Measurements from ENCODE around the gene MED13L. TPM values are rescaled to one million over a fixed set of nuclear protein-coding genes. Genes with fewer than 3 reads are reported as not detected.

Gene MED13L
- polyA plus RNA-seq, 1 donor (not counting 4 experiments of a cell fraction or from before 2014, with no cell fraction given) = 31.7 TPM

GRCh38 chr12:116012757-116013156, 264.7 kb downstream of the MED13L start:
- H3K27me3 ChIP-seq (ENCODE audit: control insufficient read depth, extremely low read depth, insufficient read depth, low read length) = no peaks in the 10 kb centered on the region
- FAIRE-seq (no peak), DNase-seq (ENCODE audit: low read depth, low spot score) (no peak)
- no peak overlapping the region for H3K4me2 ChIP-seq (ENCODE audit: control insufficient read depth, extremely low read depth, insufficient read depth, low read depth, low read length)
- no peaks in the 10 kb centered on the region for H3K79me2 ChIP-seq (ENCODE audit: control insufficient read depth, insufficient read depth, low read length)
- H4K20me1 ChIP-seq (ENCODE audit: control insufficient read depth, extremely low read depth, insufficient read depth, low read length) = no peaks in the 10 kb centered on the region
- no peaks in the 10 kb centered on the region for H3K9me3 ChIP-seq (ENCODE audit: control insufficient read depth, low read depth, low read length)
- peaks cover 21 to 25% of the 10 kb centered on the region in 2 experiments for H3K36me3 ChIP-seq (ENCODE audit: control insufficient read depth in 2 of 2, extremely low read depth in 1 of 2, insufficient read depth in 2 of 2, low read length in 2 of 2)
- no peak overlapping the region for H3K4me3 ChIP-seq (ENCODE audit: control insufficient read depth in 2 of 3, extremely low read depth in 1 of 3, insufficient read depth in 2 of 3, low read depth in 1 of 3, low read length in 3 of 3)
- H3K27ac ChIP-seq (ENCODE audit: control insufficient read depth, insufficient read depth, low read length) = no peak overlapping the region
- TF ChIP-seq EZH2 (IDR thresholded peaks at IDR 0.05; ENCODE audit: low read length) = no peak
- TF ChIP-seq, protein P1, sequence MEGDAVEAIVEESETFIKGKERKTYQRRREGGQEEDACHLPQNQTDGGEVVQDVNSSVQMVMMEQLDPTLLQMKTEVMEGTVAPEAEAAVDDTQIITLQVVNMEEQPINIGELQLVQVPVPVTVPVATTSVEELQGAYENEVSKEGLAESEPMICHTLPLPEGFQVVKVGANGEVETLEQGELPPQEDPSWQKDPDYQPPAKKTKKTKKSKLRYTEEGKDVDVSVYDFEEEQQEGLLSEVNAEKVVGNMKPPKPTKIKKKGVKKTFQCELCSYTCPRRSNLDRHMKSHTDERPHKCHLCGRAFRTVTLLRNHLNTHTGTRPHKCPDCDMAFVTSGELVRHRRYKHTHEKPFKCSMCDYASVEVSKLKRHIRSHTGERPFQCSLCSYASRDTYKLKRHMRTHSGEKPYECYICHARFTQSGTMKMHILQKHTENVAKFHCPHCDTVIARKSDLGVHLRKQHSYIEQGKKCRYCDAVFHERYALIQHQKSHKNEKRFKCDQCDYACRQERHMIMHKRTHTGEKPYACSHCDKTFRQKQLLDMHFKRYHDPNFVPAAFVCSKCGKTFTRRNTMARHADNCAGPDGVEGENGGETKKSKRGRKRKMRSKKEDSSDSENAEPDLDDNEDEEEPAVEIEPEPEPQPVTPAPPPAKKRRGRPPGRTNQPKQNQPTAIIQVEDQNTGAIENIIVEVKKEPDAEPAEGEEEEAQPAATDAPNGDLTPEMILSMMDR (optimal IDR thresholded peaks at IDR 0.05 in 1 of 3, IDR thresholded peaks at IDR 0.05 in 1 of 3, conservative IDR thresholded peaks at IDR 0.05 in 1 of 3; ENCODE audit: extremely low read depth in 1 of 3, insufficient read depth in 2 of 3, low read length in 3 of 3) = no peak
- H3K4me1 ChIP-seq (ENCODE audit: control insufficient read depth, extremely low read depth, insufficient read depth, low read length) = no peaks in the 10 kb centered on the region
- no peaks in the 10 kb centered on the region for H3K9me1 ChIP-seq (ENCODE audit: control insufficient read depth, extremely low read depth, insufficient read depth, low read length)
- no peak overlapping the region for H3K9ac ChIP-seq (ENCODE audit: control insufficient read depth, extremely low read depth, insufficient read depth, low read length)
- dilution Hi-C loops (cut with MboI; ENCODE audit: extremely low pct_ligation_motif_present, low sequenced_read_pairs) = no loop called here
- no peak overlapping the region for H2AFZ ChIP-seq (ENCODE audit: control insufficient read depth, low read length)

DNA sequence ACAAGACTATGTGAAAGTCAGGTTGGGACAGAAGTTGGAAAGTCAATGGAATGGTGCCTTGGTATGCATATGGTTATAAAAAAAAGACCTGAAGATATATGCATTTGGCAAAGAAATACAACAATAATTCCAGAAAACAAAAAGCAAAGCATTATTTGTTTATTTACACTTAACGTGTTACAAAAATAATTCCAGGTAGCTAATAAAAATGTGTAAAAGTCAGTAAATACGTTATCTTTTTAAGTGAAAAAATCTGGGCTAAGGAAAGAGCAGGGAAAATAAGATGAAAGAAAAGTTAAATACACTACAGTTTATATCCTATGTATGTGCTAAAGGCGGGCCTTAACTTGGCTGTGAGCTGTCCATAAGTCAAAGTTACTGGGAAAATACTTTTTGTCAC, 266.3 kb downstream of the MED13L start:
- Histone ChIP-seq H3K9ac (ENCODE audit: control insufficient read depth, extremely low read depth, insufficient read depth, low read length) (no peak overlapping the region), H3K9me1 (ENCODE audit: control insufficient read depth, extremely low read depth, insufficient read depth, low read length) (no peaks in the 10 kb centered on the region), H2AFZ (ENCODE audit: control insufficient read depth, low read length) (no peak overlapping the region), H3K4me2 (ENCODE audit: control insufficient read depth, extremely low read depth, insufficient read depth, low read depth, low read length) (no peak overlapping the region), H3K9me3 (ENCODE audit: control insufficient read depth, low read depth, low read length) (no peaks in the 10 kb centered on the region), H3K4me3 (ENCODE audit: control insufficient read depth in 2 of 3, extremely low read depth in 1 of 3, insufficient read depth in 2 of 3, low read depth in 1 of 3, low read length in 3 of 3) (no peak overlapping the region), H3K4me1 (ENCODE audit: control insufficient read depth, extremely low read depth, insufficient read depth, low read length) (no peaks in the 10 kb centered on the region), H3K79me2 (ENCODE audit: control insufficient read depth, insufficient read depth, low read length) (no peaks in the 10 kb centered on the region), H3K36me3 (ENCODE audit: control insufficient read depth in 2 of 2, extremely low read depth in 1 of 2, insufficient read depth in 2 of 2, low read length in 2 of 2) (peaks cover 22 to 26% of the 10 kb centered on the region in 2 experiments), H3K27me3 (ENCODE audit: control insufficient read depth, extremely low read depth, insufficient read depth, low read length) (no peaks in the 10 kb centered on the region), H4K20me1 (ENCODE audit: control insufficient read depth, extremely low read depth, insufficient read depth, low read length) (no peaks in the 10 kb centered on the region), H3K27ac (ENCODE audit: control insufficient read depth, insufficient read depth, low read length) (no peak overlapping the region)
- DNase-seq (ENCODE audit: low read depth, low spot score) = no peak
- dilution Hi-C loops (cut with MboI; ENCODE audit: extremely low pct_ligation_motif_present, low sequenced_read_pairs) = no loop called here
- TF ChIP-seq, protein P1 (optimal IDR thresholded peaks at IDR 0.05 in 1 of 3, IDR thresholded peaks at IDR 0.05 in 1 of 3, conservative IDR thresholded peaks at IDR 0.05 in 1 of 3; ENCODE audit: extremely low read depth in 1 of 3, insufficient read depth in 2 of 3, low read length in 3 of 3) = no peak
- TF ChIP-seq EZH2 (IDR thresholded peaks at IDR 0.05; ENCODE audit: low read length) = no peak
- no peak for FAIRE-seq

All from keratinocyte (primary cell).